Muscle of leg (tissue), 11 donors: ENCODE results near the gene RFC2. TPM values are rescaled to one million over a fixed set of nuclear protein-coding genes. Genes with fewer than 3 reads are reported as not detected.

Experiments
- DNase-seq: peaks from one replicate; pipeline ENCODE4 v3.0.0; 2013
- H3K27ac ChIP-seq: one replicate; pipeline ENCODE4 v1.5.1; 2013; ENCODE audit warnings: mild to moderate bottlenecking, low read length, control low read depth
- H3K27me3 ChIP-seq: one replicate; pipeline ENCODE4 v1.6.1; 2013; ENCODE audit warnings: low read length; ENCODE audit not compliant: control insufficient read depth, insufficient read depth
- H3K36me3 ChIP-seq: one replicate; pipeline ENCODE4 v1.6.1; 2013; ENCODE audit warnings: low read length; ENCODE audit not compliant: control insufficient read depth, insufficient read depth
- H3K4me1 ChIP-seq: one replicate; pipeline ENCODE4 v1.6.1; 2013; ENCODE audit warnings: low read length; ENCODE audit not compliant: control insufficient read depth, insufficient read depth
- H3K4me3 ChIP-seq: one replicate; pipeline ENCODE4 v1.5.1; 2013; ENCODE audit warnings: low read length, control low read depth
- H3K9me3 ChIP-seq: replicated peaks from 2 replicates; pipeline ENCODE4 v1.6.1; 2013; ENCODE audit warnings: low read depth, low read length; ENCODE audit not compliant: control insufficient read depth
- WGBS: methylation state at CpG from one replicate; pipeline ENCODE4 v1.1.5; 2013; ENCODE audit warnings: missing lambda C conversion rate; ENCODE audit not compliant: insufficient coverage; 5-methylcytosine and 5-hydroxymethylcytosine counted together
- polyA plus RNA-seq, 8 donors: library from polyadenylated mRNA; unstranded; fragments of 120-200 nt; gene quantifications; one replicate each; pipeline versions ENCODE4 v1.2.1 to v1.2.3, GENCODE V29; 2013; ENCODE audit warnings: inconsistent platforms in 1 of 8, low replicate concordance in 1 of 8; ENCODE audit not compliant: insufficient read length in 8 of 8, insufficient read depth in 1 of 8
- total RNA-seq: library from RNA; stranded (reverse); fragments of 120-200 nt; gene quantifications from one replicate; pipeline ENCODE4 v1.2.4, GENCODE V29; 2013

Gene RFC2
- total and polyA plus RNA-seq, 9 donors, result 27.5 to 39.5 (median 38.0) TPM

GRCh38 chr7:74182453-74183090, 71.6 kb downstream of the RFC2 start:
- H3K36me3 ChIP-seq, result peaks cover 23% of the 10 kb centered on the region
- no peak for DNase-seq
- WGBS, result 67% methylated on average over 2 of the region's 6 CpGs
- H3K27me3 ChIP-seq, result no peaks in the 10 kb centered on the region
- H3K27ac ChIP-seq, result no peak overlapping the region
- no peak overlapping the region for H3K4me3 ChIP-seq
- H3K4me1 ChIP-seq, result peaks cover 16% of the 10 kb centered on the region
- H3K9me3 ChIP-seq, result no peaks in the 10 kb centered on the region

GRCh38 chr7:74181821-74182220, 72.4 kb downstream of the RFC2 start:
- H3K27ac ChIP-seq, result no peak overlapping the region
- no peaks in the 10 kb centered on the region for H3K27me3 ChIP-seq
- H3K4me1 ChIP-seq, result peaks cover 16% of the 10 kb centered on the region
- no CpG with 5 or more reads among the region's 5 CpGs for WGBS
- peaks cover 21% of the 10 kb centered on the region for H3K36me3 ChIP-seq
- H3K4me3 ChIP-seq, result no peak overlapping the region
- DNase-seq, result no peak
- H3K9me3 ChIP-seq, result no peaks in the 10 kb centered on the region

Other genes with a start within 250 kb of the RFC2 start
- 142 TPM for gene ELN, start 226.2 kb downstream of the RFC2 start, total RNA-seq
- 100 to 1,000 TPM in 6 of 8 donors, 10 to 100 TPM in 2; 60.4 to 217 (median 161) TPM for gene ELN, start 226.2 kb downstream of the RFC2 start, polyA plus RNA-seq
- 9.6 TPM for gene LIMK1, start 170.6 kb downstream of the RFC2 start, total RNA-seq
- 10 to 100 TPM; 11.2 to 21.9 (median 17.0) TPM for gene LIMK1, start 170.6 kb downstream of the RFC2 start, polyA plus RNA-seq
- 141 TPM for gene EIF4H, start 80.0 kb downstream of the RFC2 start, total RNA-seq
- gene EIF4H, start 80.0 kb downstream of the RFC2 start, polyA plus RNA-seq, result 100 to 1,000 TPM; 204 to 248 (median 230) TPM
- 2.1 TPM for gene LAT2, start 44.4 kb downstream of the RFC2 start, total RNA-seq
- gene LAT2, start 44.4 kb downstream of the RFC2 start, polyA plus RNA-seq, result 1 to 10 TPM; 3.5 to 4.6 (median 3.9) TPM
- 11.0 TPM for gene CLIP2, start 35.0 kb upstream of the RFC2 start, total RNA-seq
- 10 to 100 TPM; 14.1 to 30.3 (median 21.2) TPM for gene CLIP2, start 35.0 kb upstream of the RFC2 start, polyA plus RNA-seq
- 12.5 TPM for gene GTF2IRD1, start 199.5 kb upstream of the RFC2 start, total RNA-seq
- 10 to 100 TPM; 35.4 to 44.3 (median 41.2) TPM for gene GTF2IRD1, start 199.5 kb upstream of the RFC2 start, polyA plus RNA-seq